HEK293 (cell line): ENCODE data around the gene MUS81.

Experiments
- ATF2 ChIP-seq: fragments of 450-650 bp; formaldehyde crosslinking; IDR thresholded peaks from 2 replicates; pipeline ENCODE4 v1.5.1; 2016; ENCODE audit warnings: missing biosample characterization, missing genetic modification characterization, low read depth
- CTCF ChIP-seq: fragments of 450-650 bp; formaldehyde crosslinking; IDR thresholded peaks from 2 replicates; pipeline ENCODE4 v1.5.1; 2016; ENCODE audit warnings: missing biosample characterization, missing genetic modification characterization
- GLIS1 ChIP-seq: fragments of 450-650 bp; formaldehyde crosslinking; IDR thresholded peaks from 2 replicates; pipeline ENCODE4 v1.5.1; 2016; ENCODE audit warnings: missing biosample characterization, missing genetic modification characterization
- REST ChIP-seq: fragments of 450-650 bp; formaldehyde crosslinking; IDR thresholded peaks from 2 replicates; pipeline ENCODE4 v1.5.1; 2016; ENCODE audit warnings: missing biosample characterization, missing genetic modification characterization
- YY1 ChIP-seq: fragments of 450-650 bp; formaldehyde crosslinking; IDR thresholded peaks from 2 replicates; pipeline ENCODE4 v1.5.1; 2018; ENCODE audit warnings: missing biosample characterization, missing genetic modification characterization
- ZNF302 ChIP-seq: fragments of 450-650 bp; formaldehyde crosslinking; IDR thresholded peaks from 2 replicates; pipeline ENCODE4 v1.5.1; 2016; ENCODE audit warnings: missing biosample characterization, missing genetic modification characterization, low read depth
- ZNF513 ChIP-seq: fragments of 450-650 bp; IDR thresholded peaks from 2 replicates; pipeline ENCODE4 v1.5.1; 2018; ENCODE audit warnings: missing biosample characterization, missing genetic modification characterization
- ZNF548 ChIP-seq: fragments of 450-650 bp; formaldehyde crosslinking; IDR thresholded peaks from 2 replicates; pipeline ENCODE4 v1.5.1; 2016; ENCODE audit warnings: missing biosample characterization, missing genetic modification characterization
- ZNF600 ChIP-seq: fragments of 450-650 bp; formaldehyde crosslinking; IDR thresholded peaks from 2 replicates; pipeline ENCODE4 v1.5.1; 2016; ENCODE audit warnings: missing biosample characterization, missing genetic modification characterization
- ZNF624 ChIP-seq: fragments of 450-650 bp; formaldehyde crosslinking; IDR thresholded peaks from 2 replicates; pipeline ENCODE4 v1.5.1; 2017; ENCODE audit warnings: missing biosample characterization, missing genetic modification characterization
- ZNF670 ChIP-seq: fragments of 450-650 bp; formaldehyde crosslinking; IDR thresholded peaks from 2 replicates; pipeline ENCODE4 v1.5.1; 2016; ENCODE audit warnings: missing biosample characterization, missing genetic modification characterization, low read depth
- ZNF707 ChIP-seq: fragments of 450-650 bp; formaldehyde crosslinking; IDR thresholded peaks from 2 replicates; pipeline ENCODE4 v1.5.1; 2016; ENCODE audit warnings: missing biosample characterization, missing genetic modification characterization
- ZSCAN4 ChIP-seq: fragments of 450-650 bp; formaldehyde crosslinking; IDR thresholded peaks from 2 replicates; pipeline ENCODE4 v1.5.1; 2017; ENCODE audit warnings: missing biosample characterization, missing genetic modification characterization

GRCh38 chr11:65853246-65853979, 6.8 kb upstream of the MUS81 start:
- TF ChIP-seq GLIS1 (no peak), ZNF670 (tag by site-specific recombination) (no peak), CTCF (no peak), ZNF548 (tag by site-specific recombination) (no peak), ZNF600 (tag by site-specific recombination) (no peak), REST (tag by site-specific recombination) (no peak), YY1 (tag by site-specific recombination) (no peak), ATF2 (no peak), ZSCAN4 (tag by site-specific recombination) (no peak), ZNF513 (tag by site-specific recombination) (no peak), ZNF302 (no peak), ZNF624 (tag by site-specific recombination) (no peak), ZNF707 (tag by site-specific recombination) (no peak)
